HepG2 (cell line): ENCODE results near the gene SLC10A2. TPM values are rescaled to one million over a fixed set of nuclear protein-coding genes. Genes with fewer than 3 reads are reported as not detected.
"Not testable (repeated sequence)": the region's sequence is repeated elsewhere in the genome, so short reads cannot be mapped to it uniquely, and the experiment has no call there.

ENCODE experiments used
- ATAC-seq: fragments of 200-7000 bp; cut with Tn5 transposase; 3 replicates; pipeline ENCODE4 v1.9.1; 2020; ENCODE audit warnings: mild to moderate bottlenecking, moderate library complexity
- BruUV-seq: library from RNA; stranded (reverse); fragments of 400-500 nt; replicated peaks from 2 replicates; lab custom pipeline; 2021; lab: Mats Ljungman, UMichigan
- CTCF ChIA-PET: fragments of 300-600 bp; formaldehyde crosslinking; extraction: SDS; loops from one replicate; lab custom pipeline; 2021; ENCODE audit warnings: low total read pairs, inconsistent platforms, low intra/inter-chr PET ratio; lab: Yijun Ruan, JAX
- POLR2A ChIA-PET: fragments of 350-600 bp; sonication (Branson Sonifier 250); formaldehyde crosslinking; loops from one replicate; lab custom pipeline; 2020; ENCODE audit warnings: antibody characterized with exemption, inconsistent platforms; lab: Yijun Ruan, JAX
- DNase-seq: peaks from one replicate; pipeline ENCODE4 v3.0.0-alpha.2; 2015; ENCODE audit warnings: low spot score
- FAIRE-seq: peaks from 3 replicates; lab custom pipeline; 2011; peaks lifted over from hg19 to GRCh38; lab: Jason Lieb, UNC
- H2AFZ ChIP-seq: one replicate; pipeline ENCODE4 v1.6.1; 2011; ENCODE audit warnings: low read length, inconsistent platforms
- H3K27ac ChIP-seq: fragments of 300-600 bp; 3 replicates; pipeline ENCODE4 v1.8.0; 2011; ENCODE audit warnings: mixed run types, mild to moderate bottlenecking, mixed read lengths, low read length, inconsistent platforms; ENCODE audit not compliant: insufficient read depth; ENCODE audit errors: extremely low read length
- H3K27me3 ChIP-seq, 2 experiments: fragments of 200-600 bp in 1 of 2; 2 replicates in 1 of 2; 3 replicates in 1 of 2; pipeline versions ENCODE4 v1.6.0 to v1.8.0; 2011; ENCODE audit warnings: low read length in 2 of 2, mild to moderate bottlenecking in 2 of 2, moderate library complexity in 2 of 2, inconsistent platforms in 1 of 2; ENCODE audit not compliant: insufficient read depth in 2 of 2, control insufficient read depth in 1 of 2
- H3K36me3 ChIP-seq, 2 experiments: fragments of 200-600 bp in 1 of 2; replicated peaks in 1 of 2; 2 replicates in 1 of 2; 3 replicates in 1 of 2; pipeline versions ENCODE4 v1.5.1 to v1.8.0; 2011; ENCODE audit warnings: low read length in 2 of 2, inconsistent platforms in 1 of 2; ENCODE audit not compliant: insufficient read depth in 2 of 2, control insufficient read depth in 1 of 2
- H3K4me1 ChIP-seq: 2 replicates; pipeline ENCODE4 v1.5.1; 2012; ENCODE audit warnings: low read length, inconsistent platforms; ENCODE audit not compliant: insufficient read depth
- H3K4me2 ChIP-seq: 2 replicates; pipeline ENCODE4 v1.6.0; 2011; ENCODE audit warnings: low read depth, low read length, inconsistent platforms
- H3K4me3 ChIP-seq, 3 experiments: fragments of 200-600 bp in 1 of 3; sonication (generic), shearing (Covaris generic) in 1 of 3; replicated peaks in 1 of 3; 2 replicates each; pipeline ENCODE4 v1.5.1; 2011 to 2016; ENCODE audit warnings: low read length in 3 of 3, inconsistent platforms in 2 of 3, low read depth in 2 of 3, mild to moderate bottlenecking in 2 of 3, control low read depth in 1 of 3, mixed read lengths in 1 of 3; ENCODE audit not compliant: insufficient read depth in 1 of 3
- H3K79me2 ChIP-seq: one replicate; pipeline ENCODE4 v1.6.1; 2011; ENCODE audit warnings: low read length, inconsistent platforms; ENCODE audit not compliant: insufficient read depth
- H3K9ac ChIP-seq: 2 replicates; pipeline ENCODE4 v1.6.0; 2011; ENCODE audit warnings: mild to moderate bottlenecking, low read depth, low read length, inconsistent platforms; ENCODE audit not compliant: insufficient read depth
- H3K9me3 ChIP-seq: 2 replicates; pipeline ENCODE4 v1.5.1; 2012; ENCODE audit warnings: mild to moderate bottlenecking, low read length
- H4K20me1 ChIP-seq: 2 replicates; pipeline ENCODE4 v1.6.0; 2011; ENCODE audit warnings: inconsistent platforms, mild to moderate bottlenecking, low read length, moderate library complexity; ENCODE audit not compliant: insufficient read depth
- ESRRA ChIP-seq: sonication (generic); formaldehyde crosslinking; IDR thresholded peaks from 2 replicates; pipeline ENCODE4 v1.5.1; 2020; ENCODE audit warnings: mild to moderate bottlenecking, low read depth, missing genetic modification reagents
- HINFP ChIP-seq: sonication (generic); formaldehyde crosslinking; IDR thresholded peaks from 2 replicates; pipeline ENCODE4 v1.4.0; 2020; ENCODE audit warnings: low read depth, mild to moderate bottlenecking, missing genetic modification reagents
- MAZ ChIP-seq, 2 experiments: sonication (generic) in 1 of 2; formaldehyde crosslinking in 1 of 2; IDR thresholded peaks; 2 replicates each; pipeline versions ENCODE4 v1.5.0 to v1.6.1; 2012 to 2020; ENCODE audit warnings: low read depth in 2 of 2, mild to moderate bottlenecking in 2 of 2, borderline replicate concordance in 1 of 2, improper control_type of control experiment in 1 of 2, low read length in 1 of 2, missing genetic modification reagents in 1 of 2, moderate library complexity in 1 of 2
- MED1 ChIP-seq: sonication (generic); formaldehyde crosslinking; IDR thresholded peaks from 2 replicates; pipeline ENCODE4 v1.4.0; 2020; ENCODE audit warnings: missing genetic modification reagents
- MXD3 ChIP-seq: IDR thresholded peaks from 2 replicates; pipeline ENCODE4 v1.6.1; 2016; ENCODE audit warnings: mild to moderate bottlenecking, missing biosample characterization, missing genetic modification reagents
- SMARCC2 ChIP-seq: fragments of 450-650 bp; IDR thresholded peaks from 2 replicates; pipeline ENCODE4 v1.6.1; 2017; ENCODE audit warnings: antibody characterized with exemption, mild to moderate bottlenecking
- ZBTB2 ChIP-seq: sonication (generic); formaldehyde crosslinking; IDR thresholded peaks from 2 replicates; pipeline ENCODE4 v1.8.0; 2022; ENCODE audit warnings: low read depth, missing genetic modification reagents
- ZNF335 ChIP-seq: sonication (generic); formaldehyde crosslinking; IDR thresholded peaks from 2 replicates; pipeline ENCODE4 v1.4.0; 2020; ENCODE audit warnings: missing genetic modification reagents
- ZNF737 ChIP-seq: sonication (generic); formaldehyde crosslinking; IDR thresholded peaks from 2 replicates; pipeline ENCODE4 v1.5.0; 2020; ENCODE audit warnings: missing genetic modification reagents, mild to moderate bottlenecking, borderline replicate concordance
- ZNF749 ChIP-seq: sonication (generic); formaldehyde crosslinking; IDR thresholded peaks from 2 replicates; pipeline ENCODE4 v1.8.0; 2022; ENCODE audit warnings: mild to moderate bottlenecking, missing genetic modification reagents, moderate library complexity, borderline replicate concordance
- ZNF883 ChIP-seq: sonication (generic); formaldehyde crosslinking; IDR thresholded peaks from 2 replicates; pipeline ENCODE4 v1.5.1; 2020; ENCODE audit warnings: mild to moderate bottlenecking, missing genetic modification reagents; ENCODE audit errors: not compliant biosample characterization
- WGBS: methylation state at CpG from one replicate; pipeline ENCODE4 v1.1.6; 2017; ENCODE audit warnings: low lambda C conversion rate; 5-methylcytosine and 5-hydroxymethylcytosine counted together
- in situ Hi-C: cut with HindIII; loops from 2 replicates; pipeline ENCODE4 v1.10.0; 2017; ENCODE audit warnings: low pct_unique_long_range_greater_than_20kb; ENCODE audit not compliant: extremely low pct_ligation_motif_present
- intact Hi-C: fragments of 100-400 bp; cut with micrococcal nuclease; formaldehyde crosslinking; loops from one replicate; pipeline ENCODE4 v1.10.0; 2022; ENCODE audit not compliant: unreplicated experiment
- polyA plus RNA-seq, 8 experiments: library from polyadenylated mRNA; depleted of rRNA in 3 of 8; stranded (reverse) in 7 of 8; unstranded in 1 of 8; fragments of >200 nt; fragmentation: Illumina TruSeq in 4 of 8; extraction: Trizol in 4 of 8; gene quantifications; 2 replicates each; pipeline versions ENCODE4 v1.2.1 to v1.2.3, GENCODE V29; 2011 to 2016; ENCODE audit warnings: low read depth in 4 of 8, missing spikeins in 1 of 8, mixed read lengths in 1 of 8; ENCODE audit not compliant: insufficient read depth in 1 of 8
- total RNA-seq, 5 experiments: library from RNA; depleted of rRNA; stranded (reverse); fragments of >200 nt; fragmentation: Illumina TruSeq; extraction: Trizol; gene quantifications; 2 replicates each; pipeline ENCODE4 v1.2.3, GENCODE V29; 2016; ENCODE audit warnings: low read depth in 1 of 5

SLC10A2 gene
- total and polyA plus RNA-seq, 2 of the 13 experiments (the other 11 are each of a cell fraction or from before 2014, with no cell fraction given) = not detected

- Histone ChIP-seq H3K79me2 (no peaks in the 10 kb centered on the region), H3K27me3 (no peaks in the 10 kb centered on the region), H3K9me3 (no peaks in the 10 kb centered on the region), H3K36me3 (no peaks in the 10 kb centered on the region), H3K27ac (no peak overlapping the region), H3K4me3 (no peak overlapping the region), H3K4me1 (no peaks in the 10 kb centered on the region), H3K4me2 (no peak overlapping the region), H2AFZ (no peak overlapping the region), H3K9ac (no peak overlapping the region), H4K20me1 (no peaks in the 10 kb centered on the region)
- ChIA-PET CTCF (no interaction called here), POLR2A (no interaction called here)
- FAIRE-seq (no peak), DNase-seq (no peak), ATAC-seq (no peak)
- in situ Hi-C loops (no loop called here), intact Hi-C loops (no loop called here)
- TF ChIP-seq ESRRA (CRISPR knock-in tag) = no peak
- no peak for TF ChIP-seq MED1
- no peak for TF ChIP-seq HINFP (CRISPR knock-in tag)
- TF ChIP-seq ZNF737 = no peak
- no peak for TF ChIP-seq SMARCC2
- TF ChIP-seq ZNF749 (CRISPR knock-in tag) = no peak
- TF ChIP-seq ZBTB2 (CRISPR knock-in tag) = no peak
- TF ChIP-seq MAZ (IDR thresholded peaks at IDR 0.05; ENCODE audit: borderline replicate concordance, low read depth, low read length) = no peak
- no peak for TF ChIP-seq MAZ (CRISPR knock-in tag; IDR thresholded peaks at IDR 0.05; ENCODE audit: low read depth)
- TF ChIP-seq MXD3 (CRISPR knock-in tag) = no peak
- TF ChIP-seq ZNF883 (CRISPR knock-in tag) = no peak
- TF ChIP-seq ZNF335 (CRISPR knock-in tag) = no peak
- 28% methylated on average over 5 of the region's 5 CpGs for WGBS
- BruUV-seq = no TSS peak
Observed at GRCh38 chr13:103104340-103104739, 38.1 kb upstream of the SLC10A2 start.

GRCh38 chr13:103103456-103103855 is 37.2 kb upstream of the SLC10A2 start:
- in situ Hi-C loops, FAIRE-seq, H3K9ac ChIP-seq, H2AFZ ChIP-seq, H4K20me1 ChIP-seq, H3K9me3 ChIP-seq, H3K27me3 ChIP-seq, H3K36me3 ChIP-seq, H3K4me1 ChIP-seq, BruUV-seq, CTCF ChIA-PET, intact Hi-C loops, H3K4me3 ChIP-seq, H3K79me2 ChIP-seq, ATAC-seq, H3K4me2 ChIP-seq, POLR2A ChIA-PET, H3K27ac ChIP-seq: not testable (repeated sequence)
- DNase-seq = peak; percentile 37
- WGBS = 33% methylated on average over 6 of the region's 6 CpGs
